A673 (cell line): ENCODE data around the gene CDK4. TPM values are rescaled to one million over a fixed set of nuclear protein-coding genes. Genes with fewer than 3 reads are reported as not detected.
A peak's percentile ranks its signal among the peaks of the same experiment; 100 is the strongest.

Experiments used
- BruUV-seq: library from RNA; stranded (reverse); fragments of 400-500 nt; replicated peaks from 2 replicates; lab custom pipeline; 2021; lab: Mats Ljungman, UMichigan
- CTCF ChIA-PET: fragments of 300-600 bp; sonication (Branson Sonifier 250); formaldehyde crosslinking; loops from one replicate; lab custom pipeline; 2022; ENCODE audit warnings: antibody characterized with exemption; lab: Charles Lee
- POLR2A ChIA-PET: fragments of 300-600 bp; sonication (Branson Sonifier 250); formaldehyde crosslinking; loops from one replicate; lab custom pipeline; 2022; ENCODE audit warnings: antibody characterized with exemption; ENCODE audit not compliant: low non-redundant PET; lab: Charles Lee
- DNase-seq: peaks from one replicate; pipeline ENCODE4 v3.0.0-alpha.2; 2015; ENCODE audit warnings: low spot score
- H3K27ac ChIP-seq: fragments of 200-600 bp; sonication (generic); 2 replicates; pipeline ENCODE4 v1.5.1; 2016; ENCODE audit warnings: mixed run types, low read depth, mild to moderate bottlenecking, mixed read lengths, antibody characterized with exemption, low read length; ENCODE audit not compliant: poor library complexity, severe bottlenecking
- H3K27me3 ChIP-seq: fragments of 200-600 bp; sonication (generic); replicated peaks from 2 replicates; pipeline ENCODE4 v1.6.1; 2017; ENCODE audit warnings: mixed run types, low read depth, mild to moderate bottlenecking, mixed read lengths, antibody characterized with exemption, low read length; ENCODE audit not compliant: insufficient read depth, poor library complexity
- H3K36me3 ChIP-seq: fragments of 200-600 bp; sonication (generic); 2 replicates; pipeline ENCODE4 v1.6.1; 2016; ENCODE audit warnings: mixed run types, mild to moderate bottlenecking, mixed read lengths, antibody characterized with exemption, low read length; ENCODE audit not compliant: insufficient read depth, poor library complexity, severe bottlenecking
- H3K4me1 ChIP-seq: fragments of 200-600 bp; sonication (generic); 2 replicates; pipeline ENCODE4 v1.6.1; 2017; ENCODE audit warnings: mixed run types, mild to moderate bottlenecking, mixed read lengths, antibody characterized with exemption, low read length; ENCODE audit not compliant: insufficient read depth, poor library complexity, severe bottlenecking
- H3K4me3 ChIP-seq: fragments of 200-600 bp; sonication (generic); 2 replicates; pipeline ENCODE4 v1.5.1; 2016; ENCODE audit warnings: low read depth, mixed run types, mild to moderate bottlenecking, mixed read lengths, low read length; ENCODE audit not compliant: poor library complexity, severe bottlenecking
- H3K9me3 ChIP-seq: fragments of 200-600 bp; sonication (generic); 2 replicates; pipeline ENCODE4 v1.6.1; 2016; ENCODE audit warnings: mixed run types, low read depth, mild to moderate bottlenecking, mixed read lengths, antibody characterized with exemption, low read length; ENCODE audit not compliant: poor library complexity, severe bottlenecking
- CTCF ChIP-seq: fragments of 300-800, 200-600 bp; sonication (generic); conservative IDR thresholded peaks from 2 replicates; pipeline ENCODE4 v1.5.1; 2017; ENCODE audit warnings: low read depth, mild to moderate bottlenecking, antibody characterized with exemption, low read length, moderate library complexity, mixed read lengths
- EZH2 ChIP-seq: fragments of 200-600 bp; sonication (generic); IDR thresholded peaks from 2 replicates; pipeline ENCODE4 v1.6.1; 2017; ENCODE audit warnings: borderline replicate concordance, low read depth, mild to moderate bottlenecking, mixed read lengths, antibody characterized with exemption, low read length; ENCODE audit not compliant: poor library complexity, severe bottlenecking
- intact Hi-C: fragments of 100-400 bp; cut with micrococcal nuclease; formaldehyde crosslinking; loops from one replicate; pipeline ENCODE4 v1.10.0; 2022; ENCODE audit not compliant: unreplicated experiment
- total RNA-seq: library from RNA; stranded (reverse); gene quantifications from 2 replicates; pipeline ENCODE4 v1.2.3, GENCODE V29; 2021

The CDK4 gene
- total RNA-seq, 1 experiment from 2014 or later, result 247 TPM

- H3K4me3 ChIP-seq, result peak overlapping the region; percentile 87
- peak overlapping the region; percentile 93 for H3K27ac ChIP-seq
- H3K4me1 ChIP-seq, result peaks cover 29% of the 10 kb centered on the region
- peaks cover 44% of the 10 kb centered on the region for H3K36me3 ChIP-seq
- DNase-seq, result no peak
- BruUV-seq, result no TSS peak
- H3K27me3 ChIP-seq, result no peaks in the 10 kb centered on the region
- ChIA-PET CTCF (no interaction called here), POLR2A (no interaction called here)
- no peaks in the 10 kb centered on the region for H3K9me3 ChIP-seq
- TF ChIP-seq CTCF (no peak), EZH2 (no peak)
- intact Hi-C loops, result no loop called here
Measured at GRCh38 chr12:57750561-57751431, 1.3 kb downstream of the CDK4 start.

- H3K36me3 ChIP-seq, result peaks cover 44% of the 10 kb centered on the region
- no peaks in the 10 kb centered on the region for H3K27me3 ChIP-seq
- DNase-seq, result no peak
- BruUV-seq, result no TSS peak
- no peak overlapping the region for H3K4me3 ChIP-seq
- peaks cover 27% of the 10 kb centered on the region for H3K4me1 ChIP-seq
- H3K9me3 ChIP-seq, result no peaks in the 10 kb centered on the region
- intact Hi-C loops, result no loop called here
- no peak overlapping the region for H3K27ac ChIP-seq
- TF ChIP-seq EZH2 (no peak), CTCF (no peak)
- POLR2A ChIA-PET, result no interaction called here
- CTCF ChIA-PET, result no interaction called here
Measured at GRCh38 chr12:57749061-57749460, 3.0 kb downstream of the CDK4 start.

GRCh38 chr12:57746025-57746424, 6.1 kb downstream of the CDK4 start:
- TF ChIP-seq EZH2 (no peak), CTCF (no peak)
- ChIA-PET CTCF (no interaction called here), POLR2A (no interaction called here)
- Histone ChIP-seq H3K36me3 (peaks cover 43% of the 10 kb centered on the region), H3K4me1 (peaks cover 12% of the 10 kb centered on the region), H3K9me3 (no peaks in the 10 kb centered on the region), H3K27ac (peak overlapping the region; percentile 97), H3K27me3 (no peaks in the 10 kb centered on the region), H3K4me3 (peak overlapping the region; percentile 60)
- no TSS peak for BruUV-seq
- intact Hi-C loops, result no loop called here
- no peak for DNase-seq
